Endodermal cell (in vitro differentiated cells): ENCODE data around the gene SPTAN1. TPM values are rescaled to one million over a fixed set of nuclear protein-coding genes. Genes with fewer than 3 reads are reported as not detected.

Experiments used
- DNase-seq: peaks from one replicate; pipeline ENCODE4 v3.0.0-alpha.2; 2017
- H3K27ac ChIP-seq: 2 replicates; pipeline ENCODE4 v1.5.1; 2013; ENCODE audit warnings: mild to moderate bottlenecking, low read depth, low read length, moderate library complexity
- H3K27me3 ChIP-seq: 2 replicates; pipeline ENCODE4 v1.6.1; 2013; ENCODE audit warnings: mild to moderate bottlenecking, low read length, moderate library complexity; ENCODE audit not compliant: insufficient read depth, control insufficient read depth, poor library complexity, severe bottlenecking
- H3K36me3 ChIP-seq: 2 replicates; pipeline ENCODE4 v1.7.0; 2013; ENCODE audit warnings: mild to moderate bottlenecking, low read length, moderate library complexity; ENCODE audit not compliant: control insufficient read depth, insufficient read depth
- H3K4me1 ChIP-seq: one replicate; pipeline ENCODE4 v1.7.0; 2013; ENCODE audit warnings: low read length; ENCODE audit not compliant: control insufficient read depth, insufficient read depth
- H3K4me3 ChIP-seq: 2 replicates; pipeline ENCODE4 v1.5.1; 2013; ENCODE audit warnings: mild to moderate bottlenecking, low read length, moderate library complexity
- H3K9ac ChIP-seq: 2 replicates; pipeline ENCODE4 v1.6.1; 2013; ENCODE audit warnings: mild to moderate bottlenecking, low read length, moderate library complexity; ENCODE audit not compliant: poor library complexity, severe bottlenecking; ENCODE audit errors: extremely low read depth
- H3K9me3 ChIP-seq: 2 replicates; pipeline ENCODE4 v1.6.1; 2013; ENCODE audit warnings: mild to moderate bottlenecking, low read length, moderate library complexity; ENCODE audit not compliant: control insufficient read depth
- H3K27ac Mint-ChIP-seq: 2 replicates; pipeline ENCODE4 v1.8.0; 2020; ENCODE audit warnings: mixed read lengths
- H3K27me3 Mint-ChIP-seq: 2 replicates; pipeline ENCODE4 v1.8.0; 2021; ENCODE audit warnings: mild to moderate bottlenecking, mixed read lengths; ENCODE audit not compliant: insufficient read depth
- H3K36me3 Mint-ChIP-seq: 2 replicates; pipeline ENCODE4 v1.8.0; 2020; ENCODE audit warnings: low read depth, mixed read lengths
- H3K4me1 Mint-ChIP-seq: 2 replicates; pipeline ENCODE4 v1.8.0; 2020; ENCODE audit warnings: mixed read lengths
- H3K4me3 Mint-ChIP-seq: 2 replicates; pipeline ENCODE4 v1.8.0; 2020; ENCODE audit warnings: mild to moderate bottlenecking, moderate library complexity, mixed read lengths
- H3K9me3 Mint-ChIP-seq: 2 replicates; pipeline ENCODE4 v1.8.0; 2020; ENCODE audit warnings: mild to moderate bottlenecking, mixed read lengths
- CTCF ChIP-seq: fragments of 200-600 bp; sonication (generic); conservative IDR thresholded peaks from 2 replicates; pipeline ENCODE4 v1.5.0; 2021; ENCODE audit warnings: antibody characterized with exemption, mild to moderate bottlenecking
- WGBS, 2 experiments: methylation state at CpG; one replicate each; pipeline versions ENCODE4 v1.1.5 to v1.1.7; 2013; ENCODE audit warnings: missing lambda C conversion rate in 2 of 2, mixed read lengths in 1 of 2; ENCODE audit not compliant: insufficient coverage in 1 of 2, insufficient read length in 1 of 2; 5-methylcytosine and 5-hydroxymethylcytosine counted together
- total RNA-seq, 2 donors: library from RNA; stranded (reverse); fragmentation: NEBNext Ultra II Directional in 1 of 2; extraction: Animal tissue kit (Norgen Biotek cat#: 25700) in 1 of 2; gene quantifications; 2 replicates in 1 of 2; 3 replicates in 1 of 2; pipeline ENCODE4 v1.2.1, GENCODE V29; 2021

SPTAN1 gene
- total RNA-seq, 2 donors from 2014 or later: 309 to 319 TPM

- Mint-ChIP-seq H3K9me3 (no peaks in the 10 kb centered on the region), H3K4me1 (no peaks in the 10 kb centered on the region)
- H3K36me3 ChIP-seq: peaks cover 83% of the 10 kb centered on the region
Observed at GRCh38 chr9:128628471-128629048, 76.2 kb downstream of the SPTAN1 start.

GRCh38 chr9:128629136-128629535 lies 76.7 kb downstream of the SPTAN1 start:
- H3K4me1 ChIP-seq: no peaks in the 10 kb centered on the region
- Mint-ChIP-seq H3K9me3 (no peaks in the 10 kb centered on the region), H3K4me3 (no peak overlapping the region), H3K27me3 (no peaks in the 10 kb centered on the region), H3K36me3 (peaks cover 84% of the 10 kb centered on the region), H3K27ac (peak overlapping the region; percentile 52), H3K4me1 (no peaks in the 10 kb centered on the region)
- no peak for DNase-seq
- H3K9ac ChIP-seq: no peak overlapping the region
- no peaks in the 10 kb centered on the region for H3K27me3 ChIP-seq
- WGBS, 2 experiments: 91 to 100% methylated on average over 2 to 9 of the region's 10 CpGs
- no peak overlapping the region for H3K4me3 ChIP-seq
- peak overlapping the region; percentile 64 for H3K27ac ChIP-seq
- no peak for TF ChIP-seq CTCF
- peaks cover 86% of the 10 kb centered on the region for H3K36me3 ChIP-seq
- H3K9me3 ChIP-seq: no peaks in the 10 kb centered on the region

More at GRCh38 chr9:128628471-128629048, 76.2 kb downstream of the SPTAN1 start:
- H3K27ac ChIP-seq: peak overlapping the region; percentile 68
- peak; percentile 58 for DNase-seq
- no peaks in the 10 kb centered on the region for H3K27me3 ChIP-seq
- H3K36me3 Mint-ChIP-seq: peaks cover 80% of the 10 kb centered on the region
- no peaks in the 10 kb centered on the region for H3K27me3 Mint-ChIP-seq
- no peak for TF ChIP-seq CTCF
- 83 to 91% methylated on average over 14 to 17 of the region's 17 CpGs for WGBS, 2 experiments
- H3K9me3 ChIP-seq: no peaks in the 10 kb centered on the region
- no peak overlapping the region for H3K9ac ChIP-seq
- H3K4me3 Mint-ChIP-seq: no peak overlapping the region
- H3K27ac Mint-ChIP-seq: no peak overlapping the region
- H3K4me1 ChIP-seq: no peaks in the 10 kb centered on the region
- H3K4me3 ChIP-seq: no peak overlapping the region

- H3K9me3 Mint-ChIP-seq: no peaks in the 10 kb centered on the region
- no peaks in the 10 kb centered on the region for H3K9me3 ChIP-seq
- H3K36me3 ChIP-seq: peaks cover 82% of the 10 kb centered on the region
- H3K4me3 Mint-ChIP-seq: no peak overlapping the region
- peak overlapping the region; percentile 38 for H3K27ac ChIP-seq
- peaks cover 78% of the 10 kb centered on the region for H3K36me3 Mint-ChIP-seq
- H3K4me1 ChIP-seq: no peaks in the 10 kb centered on the region
- H3K27me3 Mint-ChIP-seq: no peaks in the 10 kb centered on the region
- no peak overlapping the region for H3K9ac ChIP-seq
- no peak overlapping the region for H3K4me3 ChIP-seq
- peak overlapping the region; percentile 52 for H3K27ac Mint-ChIP-seq
- no peak for DNase-seq
- H3K4me1 Mint-ChIP-seq: peaks cover under 1% of the 10 kb centered on the region
- no peak for TF ChIP-seq CTCF
- H3K27me3 ChIP-seq: no peaks in the 10 kb centered on the region
- WGBS, 2 experiments: 84 to 87% methylated on average over 3 to 9 of the region's 9 CpGs
Observed at GRCh38 chr9:128629852-128630545, 77.6 kb downstream of the SPTAN1 start.
